Endothelial cell (in vitro differentiated cells): ENCODE data around the gene ENG. TPM values are rescaled to one million over a fixed set of nuclear protein-coding genes. Genes with fewer than 3 reads are reported as not detected.

ENCODE experiments used
- DNase-seq: peaks from one replicate; pipeline ENCODE4 v3.0.0; 2021; ENCODE audit warnings: low spot score
- H3K27ac Mint-ChIP-seq: one replicate; pipeline ENCODE4 v1.8.0; 2021; ENCODE audit warnings: mixed read lengths, inconsistent platforms; ENCODE audit not compliant: unreplicated experiment
- H3K27me3 Mint-ChIP-seq: one replicate; pipeline ENCODE4 v1.8.0; 2021; ENCODE audit warnings: mild to moderate bottlenecking, moderate library complexity, mixed read lengths, inconsistent platforms; ENCODE audit not compliant: unreplicated experiment
- H3K36me3 Mint-ChIP-seq: one replicate; pipeline ENCODE4 v1.8.0; 2021; ENCODE audit warnings: mild to moderate bottlenecking, low read depth, mixed read lengths, inconsistent platforms; ENCODE audit not compliant: unreplicated experiment
- H3K4me1 Mint-ChIP-seq: one replicate; pipeline ENCODE4 v1.8.0; 2021; ENCODE audit warnings: mild to moderate bottlenecking, mixed read lengths, inconsistent platforms; ENCODE audit not compliant: unreplicated experiment
- H3K4me3 Mint-ChIP-seq: one replicate; pipeline ENCODE4 v1.8.0; 2021; ENCODE audit warnings: mild to moderate bottlenecking, mixed read lengths, inconsistent platforms; ENCODE audit not compliant: unreplicated experiment
- H3K9me3 Mint-ChIP-seq: one replicate; pipeline ENCODE4 v1.8.0; 2021; ENCODE audit warnings: mixed read lengths, inconsistent platforms; ENCODE audit not compliant: unreplicated experiment
- total RNA-seq: library from RNA; stranded (reverse); fragmentation: NEBNext Ultra II Directional; extraction: Animal tissue kit (Norgen Biotek cat#: 25700); gene quantifications from one replicate; pipeline ENCODE4 v1.2.1, GENCODE V29; 2021; ENCODE audit not compliant: unreplicated experiment
- TF ChIP-seq, protein P1 (sequence below): fragments of 200-600 bp; sonication (generic); IDR thresholded peaks from one replicate; pipeline ENCODE4 v1.5.0; 2021; ENCODE audit warnings: antibody characterized with exemption; ENCODE audit not compliant: unreplicated experiment

ENG gene
- total RNA-seq, 1 donor from 2014 or later, result 113 TPM

DNA sequence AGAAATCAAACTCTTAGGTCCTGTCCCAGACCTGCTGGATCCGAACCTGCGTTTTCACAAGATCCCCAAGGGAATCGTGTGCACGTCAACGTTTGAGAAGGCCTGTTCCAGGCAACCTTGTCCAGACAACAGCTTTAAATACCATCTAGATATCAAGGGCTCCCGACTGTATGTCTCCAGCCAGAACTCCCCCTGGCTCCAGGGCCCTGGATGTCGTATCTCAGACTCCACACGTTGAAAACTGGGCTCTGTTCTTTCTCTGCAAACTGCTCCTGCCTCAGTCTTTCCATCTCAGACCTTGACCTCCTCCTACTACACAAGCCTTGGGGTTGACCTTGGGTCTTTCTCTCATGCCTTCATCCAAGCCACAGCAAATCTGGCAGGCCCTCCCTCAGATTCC lies 5.8 kb upstream of the ENG start:
- Mint-ChIP-seq H3K4me3 (no peak overlapping the region), H3K4me1 (peaks cover 50% of the 10 kb centered on the region)
- DNase-seq, result no peak

DNA sequence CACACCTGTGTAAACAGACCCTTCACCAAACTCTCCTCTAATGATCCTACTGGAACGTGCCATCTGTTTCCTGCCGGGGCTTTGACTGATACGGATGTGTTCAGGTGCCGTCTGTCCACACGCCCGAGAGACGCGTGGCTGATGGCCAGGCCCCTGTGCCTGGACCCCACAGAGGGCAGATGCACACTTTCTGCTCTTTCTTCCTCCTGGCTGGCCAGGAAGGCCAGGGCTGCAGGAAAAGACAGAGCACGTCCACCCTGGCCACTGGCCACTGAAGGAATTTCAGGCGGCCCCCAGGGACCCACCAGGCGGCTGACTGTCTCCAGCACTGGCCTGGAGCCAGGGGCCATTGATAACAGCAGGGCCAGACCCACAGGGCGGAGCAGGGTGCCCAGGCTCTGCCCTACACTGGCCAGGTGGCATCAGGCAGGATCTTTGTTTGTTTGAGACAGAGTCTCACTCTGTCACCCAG lies 3.6 kb upstream of the ENG start:
- H3K27me3 Mint-ChIP-seq, result peaks cover 10% of the 10 kb centered on the region
- no peak for DNase-seq
- TF ChIP-seq, protein P1, sequence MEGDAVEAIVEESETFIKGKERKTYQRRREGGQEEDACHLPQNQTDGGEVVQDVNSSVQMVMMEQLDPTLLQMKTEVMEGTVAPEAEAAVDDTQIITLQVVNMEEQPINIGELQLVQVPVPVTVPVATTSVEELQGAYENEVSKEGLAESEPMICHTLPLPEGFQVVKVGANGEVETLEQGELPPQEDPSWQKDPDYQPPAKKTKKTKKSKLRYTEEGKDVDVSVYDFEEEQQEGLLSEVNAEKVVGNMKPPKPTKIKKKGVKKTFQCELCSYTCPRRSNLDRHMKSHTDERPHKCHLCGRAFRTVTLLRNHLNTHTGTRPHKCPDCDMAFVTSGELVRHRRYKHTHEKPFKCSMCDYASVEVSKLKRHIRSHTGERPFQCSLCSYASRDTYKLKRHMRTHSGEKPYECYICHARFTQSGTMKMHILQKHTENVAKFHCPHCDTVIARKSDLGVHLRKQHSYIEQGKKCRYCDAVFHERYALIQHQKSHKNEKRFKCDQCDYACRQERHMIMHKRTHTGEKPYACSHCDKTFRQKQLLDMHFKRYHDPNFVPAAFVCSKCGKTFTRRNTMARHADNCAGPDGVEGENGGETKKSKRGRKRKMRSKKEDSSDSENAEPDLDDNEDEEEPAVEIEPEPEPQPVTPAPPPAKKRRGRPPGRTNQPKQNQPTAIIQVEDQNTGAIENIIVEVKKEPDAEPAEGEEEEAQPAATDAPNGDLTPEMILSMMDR, result no peak
- H3K4me1 Mint-ChIP-seq, result peaks cover 56% of the 10 kb centered on the region
- H3K9me3 Mint-ChIP-seq, result no peaks in the 10 kb centered on the region
- H3K4me3 Mint-ChIP-seq, result peak overlapping the region; percentile 59
- no peak overlapping the region for H3K27ac Mint-ChIP-seq
- no peaks in the 10 kb centered on the region for H3K36me3 Mint-ChIP-seq

More for the DNA sequence above, 5.8 kb upstream of the ENG start:
- TF ChIP-seq, protein P1, result no peak
- no peaks in the 10 kb centered on the region for H3K36me3 Mint-ChIP-seq
- no peaks in the 10 kb centered on the region for H3K9me3 Mint-ChIP-seq
- H3K27ac Mint-ChIP-seq, result no peak overlapping the region
- peaks cover 10% of the 10 kb centered on the region for H3K27me3 Mint-ChIP-seq

DNA sequence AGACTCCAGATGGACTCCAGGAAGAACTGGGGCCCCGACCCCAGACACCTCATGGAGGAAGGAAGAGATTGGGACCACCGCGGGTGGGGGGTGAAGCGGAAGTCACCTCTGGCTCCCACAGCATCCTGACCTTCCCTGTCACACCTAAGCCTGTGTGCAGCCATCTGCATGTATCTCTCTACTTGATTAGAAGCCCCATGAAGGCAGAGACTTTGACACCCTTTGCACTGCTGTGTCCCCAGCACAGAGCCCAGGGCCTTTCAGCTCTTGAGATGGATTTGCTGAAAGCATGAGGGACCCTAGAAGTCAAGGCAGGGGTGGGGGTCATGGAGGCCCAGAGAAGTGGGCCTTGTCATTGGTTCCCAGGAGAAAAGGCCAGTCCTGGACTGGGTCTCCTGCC lies 2.8 kb upstream of the ENG start:
- TF ChIP-seq, protein P1, result no peak
- H3K27ac Mint-ChIP-seq, result no peak overlapping the region
- no peak for DNase-seq
- no peak overlapping the region for H3K4me3 Mint-ChIP-seq
- peaks cover 10% of the 10 kb centered on the region for H3K27me3 Mint-ChIP-seq
- H3K4me1 Mint-ChIP-seq, result peaks cover 56% of the 10 kb centered on the region
- no peaks in the 10 kb centered on the region for H3K36me3 Mint-ChIP-seq
- H3K9me3 Mint-ChIP-seq, result no peaks in the 10 kb centered on the region

DNA sequence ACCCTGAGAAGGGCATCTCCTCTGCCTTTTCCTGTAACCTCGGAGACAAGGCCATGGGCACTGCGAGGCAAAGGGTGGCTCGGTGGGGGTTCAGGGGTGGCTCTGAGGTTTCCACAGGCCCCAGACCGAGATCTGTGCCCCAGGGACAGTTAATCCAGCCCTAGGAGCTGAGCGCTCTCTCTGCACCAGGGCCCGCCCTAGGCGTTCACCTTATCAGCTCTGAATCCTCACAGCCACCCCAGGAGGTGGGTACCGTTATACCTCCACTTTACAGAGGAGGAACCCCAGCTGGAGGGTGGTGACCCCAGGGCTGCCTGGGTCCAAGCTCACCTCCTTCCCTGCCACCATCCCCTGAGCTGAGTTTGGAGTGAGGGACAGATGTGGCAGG lies 2.3 kb upstream of the ENG start:
- H3K27ac Mint-ChIP-seq, result no peak overlapping the region
- H3K27me3 Mint-ChIP-seq, result peaks cover 10% of the 10 kb centered on the region
- H3K9me3 Mint-ChIP-seq, result no peaks in the 10 kb centered on the region
- H3K36me3 Mint-ChIP-seq, result no peaks in the 10 kb centered on the region
- H3K4me3 Mint-ChIP-seq, result no peak overlapping the region
- TF ChIP-seq, protein P1, result no peak
- H3K4me1 Mint-ChIP-seq, result peaks cover 59% of the 10 kb centered on the region
- no peak for DNase-seq

DNA sequence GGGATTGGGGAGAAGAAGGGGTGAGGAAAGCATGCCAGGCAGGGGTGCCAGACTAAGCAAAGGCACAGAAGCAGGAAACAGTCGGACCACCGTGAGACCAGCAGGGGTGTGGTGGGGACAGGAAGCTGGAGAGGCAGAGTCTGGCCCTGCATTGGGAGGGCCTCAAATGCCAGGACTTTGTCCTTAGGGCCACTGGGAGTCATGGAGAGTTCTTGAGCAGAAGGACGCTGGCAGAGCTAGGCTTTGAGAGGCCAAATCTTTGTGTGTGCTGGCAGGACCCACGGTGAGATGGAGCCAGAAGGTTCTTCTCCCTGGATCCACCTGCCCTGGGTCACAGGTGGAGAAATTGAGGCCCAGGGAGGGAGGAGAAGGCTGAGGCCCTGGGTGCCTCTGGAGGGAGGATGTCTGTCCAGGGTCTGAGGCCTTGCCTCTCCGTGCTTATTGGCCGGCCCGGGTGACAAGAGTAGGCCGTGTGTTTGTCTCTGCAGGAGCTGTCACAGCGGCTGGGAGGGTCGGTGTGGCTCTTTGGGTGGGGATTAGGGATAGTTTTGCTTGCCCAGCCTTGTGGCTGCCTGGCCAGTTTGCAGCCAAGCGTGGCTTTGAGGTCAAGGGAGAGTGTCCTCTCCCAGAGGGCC lies 1.8 kb upstream of the ENG start:
- DNase-seq, result no peak
- TF ChIP-seq, protein P1, result no peak
- no peaks in the 10 kb centered on the region for H3K36me3 Mint-ChIP-seq
- H3K4me3 Mint-ChIP-seq, result no peak overlapping the region
- peaks cover 6% of the 10 kb centered on the region for H3K27me3 Mint-ChIP-seq
- peaks cover 56% of the 10 kb centered on the region for H3K4me1 Mint-ChIP-seq
- no peak overlapping the region for H3K27ac Mint-ChIP-seq
- no peaks in the 10 kb centered on the region for H3K9me3 Mint-ChIP-seq
